ENCODE measurements around the gene FXN.

DNA sequence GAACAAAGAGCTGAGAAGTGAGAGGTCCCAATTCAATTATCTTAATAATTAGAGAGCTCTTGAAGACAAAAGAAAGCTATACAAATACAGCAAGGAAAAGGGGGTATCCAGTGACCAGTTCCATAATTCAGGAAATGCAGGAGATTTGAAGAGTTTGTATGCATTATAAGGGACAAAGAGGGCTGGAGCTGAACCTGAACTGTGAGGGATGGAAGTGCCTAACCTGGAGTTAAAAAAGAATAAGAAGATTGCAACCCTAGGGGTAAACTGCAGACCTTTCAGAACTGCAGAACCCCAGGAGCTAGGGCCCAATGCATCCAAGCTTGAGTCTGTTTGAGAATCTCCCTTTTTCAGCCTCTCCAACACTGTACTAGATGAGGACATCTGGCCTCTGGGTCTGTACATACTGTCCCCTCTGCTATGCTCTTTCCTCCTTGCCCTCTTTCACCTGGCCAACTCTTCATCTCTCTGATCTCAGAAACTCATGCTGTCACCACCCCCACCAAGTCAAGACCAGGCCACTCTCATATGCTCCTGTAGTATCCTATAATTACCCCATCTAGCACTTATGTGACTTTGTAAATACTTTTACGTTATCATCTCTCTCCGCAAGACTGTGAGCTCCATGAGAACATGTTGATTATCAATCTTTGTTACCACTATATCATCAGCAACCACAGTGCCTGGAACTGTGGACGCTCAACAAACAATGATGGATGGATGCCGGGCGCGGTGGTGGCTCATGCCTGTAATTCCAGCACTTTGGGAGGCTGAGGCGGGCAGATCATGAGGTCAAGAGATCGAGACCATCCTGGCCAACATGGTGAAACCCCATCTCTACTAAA, 15.0 kb upstream of the FXN start:
- TF ChIP-seq, protein P1, sequence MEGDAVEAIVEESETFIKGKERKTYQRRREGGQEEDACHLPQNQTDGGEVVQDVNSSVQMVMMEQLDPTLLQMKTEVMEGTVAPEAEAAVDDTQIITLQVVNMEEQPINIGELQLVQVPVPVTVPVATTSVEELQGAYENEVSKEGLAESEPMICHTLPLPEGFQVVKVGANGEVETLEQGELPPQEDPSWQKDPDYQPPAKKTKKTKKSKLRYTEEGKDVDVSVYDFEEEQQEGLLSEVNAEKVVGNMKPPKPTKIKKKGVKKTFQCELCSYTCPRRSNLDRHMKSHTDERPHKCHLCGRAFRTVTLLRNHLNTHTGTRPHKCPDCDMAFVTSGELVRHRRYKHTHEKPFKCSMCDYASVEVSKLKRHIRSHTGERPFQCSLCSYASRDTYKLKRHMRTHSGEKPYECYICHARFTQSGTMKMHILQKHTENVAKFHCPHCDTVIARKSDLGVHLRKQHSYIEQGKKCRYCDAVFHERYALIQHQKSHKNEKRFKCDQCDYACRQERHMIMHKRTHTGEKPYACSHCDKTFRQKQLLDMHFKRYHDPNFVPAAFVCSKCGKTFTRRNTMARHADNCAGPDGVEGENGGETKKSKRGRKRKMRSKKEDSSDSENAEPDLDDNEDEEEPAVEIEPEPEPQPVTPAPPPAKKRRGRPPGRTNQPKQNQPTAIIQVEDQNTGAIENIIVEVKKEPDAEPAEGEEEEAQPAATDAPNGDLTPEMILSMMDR (IDR thresholded peaks at IDR 0.05; ENCODE audit: low read depth, low read length), result no peak
- no peak for TF ChIP-seq EZH2phosphoT487 (IDR thresholded peaks at IDR 0.05; ENCODE audit: low read depth)
